KOPT-K1 (cell line): ENCODE data around the gene PACS2.
"Not testable (repeated sequence)": the region's sequence is repeated elsewhere in the genome, so short reads cannot be mapped to it uniquely, and the experiment has no call there.

Experiments
- H3K27ac ChIP-seq: fragments of 200-600 bp; sonication (generic); 2 replicates; pipeline ENCODE4 v1.5.1; 2016; ENCODE audit warnings: antibody characterized with exemption, mild to moderate bottlenecking, low read depth, low read length; ENCODE audit not compliant: poor library complexity, severe bottlenecking
- H3K36me3 ChIP-seq: fragments of 200-600 bp; sonication (generic); 2 replicates; pipeline ENCODE4 v1.5.1; 2017; ENCODE audit warnings: antibody characterized with exemption, mild to moderate bottlenecking, low read length, moderate library complexity; ENCODE audit not compliant: insufficient read depth
- H3K9me3 ChIP-seq: fragments of 200-600 bp; sonication (generic); 2 replicates; pipeline ENCODE4 v1.5.1; 2017; ENCODE audit warnings: antibody characterized with exemption, low read length, mild to moderate bottlenecking; ENCODE audit not compliant: insufficient read depth, poor library complexity, severe bottlenecking

PACS2 gene

DNA sequence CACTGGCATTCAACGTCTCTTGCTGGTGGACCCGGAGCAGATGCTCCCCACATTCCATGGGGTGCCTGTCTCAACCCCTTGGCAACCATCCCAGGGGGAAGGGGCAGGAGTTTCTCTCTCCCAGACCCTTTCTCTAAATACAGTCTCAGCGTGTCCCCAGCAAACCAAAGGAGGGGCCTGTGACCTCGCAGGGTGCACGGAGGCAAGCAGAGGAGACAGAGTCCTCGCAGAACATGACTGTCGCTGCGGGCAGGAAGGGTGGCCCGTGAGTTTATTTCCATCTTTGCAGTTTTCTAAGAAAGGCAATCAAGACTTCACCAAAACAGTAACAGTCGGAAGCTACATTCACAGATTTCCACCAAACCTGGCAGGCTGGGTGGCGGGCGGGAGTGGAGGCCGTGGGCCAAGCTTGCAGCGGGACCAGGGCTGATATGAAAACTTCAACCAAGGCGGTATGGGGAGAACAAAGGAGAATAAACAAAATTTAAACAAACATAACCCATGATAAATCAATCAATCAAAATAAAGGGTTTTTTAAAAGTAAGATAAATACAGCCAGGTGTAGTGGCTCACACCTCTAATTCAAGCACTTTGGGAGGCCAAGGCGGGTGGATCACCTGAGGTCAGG lies 32.3 kb upstream of the PACS2 start:
- H3K27ac ChIP-seq = no peak overlapping the region
- H3K9me3 ChIP-seq = no peaks in the 10 kb centered on the region
- H3K36me3 ChIP-seq = peaks cover 7% of the 10 kb centered on the region; the same call in 1 of the 2 replicates

- no peak overlapping the region for H3K27ac ChIP-seq
- H3K36me3 ChIP-seq = peaks cover 7% of the 10 kb centered on the region; the same call in 1 of the 2 replicates
- H3K9me3 ChIP-seq = no peaks in the 10 kb centered on the region
These were observed 31.5 kb upstream of the PACS2 start for GRCh38 chr14:105283028-105283427.

DNA sequence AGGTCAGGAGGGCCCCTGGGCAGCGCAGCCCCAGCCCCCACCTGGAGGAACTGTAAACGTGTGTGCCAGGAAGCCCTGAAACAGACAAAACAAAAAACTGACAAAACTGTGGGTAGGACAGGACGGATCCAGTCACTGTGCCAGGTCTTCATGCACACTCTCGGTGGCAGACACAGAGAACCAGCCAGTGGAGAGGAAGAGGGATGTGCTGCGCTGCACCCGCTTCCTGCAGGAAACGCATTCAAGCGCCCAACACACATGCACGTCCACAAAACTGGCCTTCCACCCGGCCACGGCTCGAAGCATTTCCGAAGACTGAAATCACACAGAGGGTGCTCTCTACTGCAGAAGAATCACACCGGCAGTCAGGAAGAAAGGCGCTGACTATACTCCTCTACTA lies 30.6 kb upstream of the PACS2 start:
- peaks cover 7% of the 10 kb centered on the region; the same call in 1 of the 2 replicates for H3K36me3 ChIP-seq
- no peaks in the 10 kb centered on the region for H3K9me3 ChIP-seq
- peak overlapping the region; percentile 32 for H3K27ac ChIP-seq

GRCh38 chr14:105285174-105285573 lies 29.4 kb upstream of the PACS2 start:
- no peaks in the 10 kb centered on the region for H3K9me3 ChIP-seq
- peaks cover 7% of the 10 kb centered on the region; the same call in 1 of the 2 replicates for H3K36me3 ChIP-seq
- no peak overlapping the region for H3K27ac ChIP-seq

DNA sequence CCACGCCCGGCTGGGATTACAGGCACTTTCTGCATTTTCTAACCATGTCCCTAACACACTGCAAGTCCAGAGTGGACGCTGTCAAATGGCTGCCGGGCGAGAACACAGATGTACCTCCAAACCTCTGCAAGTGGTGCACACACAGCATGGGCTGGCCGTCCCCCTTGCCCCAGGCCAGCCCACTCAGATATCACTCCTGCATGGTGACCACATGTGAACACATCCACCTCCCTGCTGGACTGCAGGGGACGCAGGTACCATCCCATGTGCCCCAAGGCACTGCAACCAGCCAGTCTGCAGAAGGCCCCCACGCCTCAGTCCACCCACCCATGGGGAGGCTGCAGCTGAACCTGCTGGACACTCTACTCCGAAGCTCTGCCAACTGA lies 27.8 kb upstream of the PACS2 start:
- Histone ChIP-seq H3K27ac (no peak overlapping the region), H3K36me3 (peaks cover 7% of the 10 kb centered on the region; the same call in 1 of the 2 replicates), H3K9me3 (no peaks in the 10 kb centered on the region)

DNA sequence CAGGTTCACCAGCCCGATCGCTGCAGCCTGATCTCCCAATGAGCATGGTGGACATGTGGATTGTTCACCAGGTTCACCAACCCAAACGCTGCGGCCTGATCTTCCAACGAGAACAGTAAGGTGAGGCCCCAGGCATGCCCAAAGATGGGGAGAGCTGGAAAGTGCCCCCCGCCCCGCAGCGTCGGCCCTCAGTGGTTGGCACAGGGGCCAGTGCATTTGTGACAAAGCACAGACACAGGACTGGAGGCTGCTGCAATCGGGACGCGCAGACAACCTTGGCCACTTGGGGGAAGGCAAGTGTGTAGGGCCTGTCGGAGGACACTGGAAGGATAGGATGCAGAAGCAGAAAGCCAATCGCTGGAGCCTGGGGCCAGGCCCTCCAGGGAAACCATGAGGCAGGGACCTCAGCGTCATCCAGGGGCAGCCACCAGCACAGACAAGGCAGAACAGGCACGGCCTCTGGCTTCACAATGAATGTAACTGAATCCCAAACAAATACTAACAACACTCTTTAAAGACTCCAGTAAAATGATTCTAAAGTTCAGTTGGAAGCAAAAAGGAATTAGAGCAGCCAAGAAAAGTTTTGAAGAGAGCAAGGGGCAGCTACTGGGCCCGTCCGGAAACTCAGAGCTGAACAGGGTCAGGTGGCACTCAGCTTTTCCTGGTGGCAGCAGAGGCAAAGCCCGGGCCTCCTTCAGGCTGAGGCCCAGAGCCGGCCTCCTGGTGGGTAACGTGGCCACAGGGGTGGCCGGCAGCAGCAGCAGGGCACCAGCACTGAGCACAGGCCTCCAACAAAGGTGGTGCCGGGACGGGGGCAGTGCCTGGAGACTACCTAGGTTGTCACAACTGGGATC lies 27.1 kb upstream of the PACS2 start:
- Histone ChIP-seq H3K27ac (no peak overlapping the region), H3K9me3 (no peaks in the 10 kb centered on the region), H3K36me3 (peaks cover 7% of the 10 kb centered on the region; the same call in 1 of the 2 replicates)

DNA sequence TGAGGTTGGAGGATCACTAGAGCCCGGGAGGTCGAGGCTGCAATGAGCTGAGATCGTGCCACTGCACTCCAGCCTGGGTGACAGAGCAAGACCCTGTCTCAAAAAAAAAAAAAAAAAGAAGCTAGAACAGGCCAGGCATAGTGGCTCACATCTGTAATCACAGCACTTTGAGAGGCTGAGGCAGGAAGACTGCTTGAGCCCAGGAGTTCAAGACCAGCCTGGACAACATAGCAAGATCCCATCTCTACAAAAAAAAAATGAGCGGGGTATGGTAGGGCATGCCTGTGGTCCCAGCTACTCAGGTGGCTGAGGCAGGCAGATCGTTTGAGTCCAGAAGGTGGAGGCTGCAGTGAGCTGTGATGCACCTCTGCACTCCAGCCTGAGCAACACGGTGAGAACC lies 25.6 kb upstream of the PACS2 start:
- not testable (repeated sequence) for H3K36me3 ChIP-seq, H3K9me3 ChIP-seq, H3K27ac ChIP-seq

- Histone ChIP-seq H3K27ac (no peak overlapping the region), H3K36me3 (no peaks in the 10 kb centered on the region), H3K9me3 (no peaks in the 10 kb centered on the region)
These were observed 23.8 kb upstream of the PACS2 start for GRCh38 chr14:105290621-105291346.

- Histone ChIP-seq H3K27ac (no peak overlapping the region), H3K36me3 (no peaks in the 10 kb centered on the region), H3K9me3 (no peaks in the 10 kb centered on the region)
These were observed 21.5 kb upstream of the PACS2 start for GRCh38 chr14:105292826-105293711.

DNA sequence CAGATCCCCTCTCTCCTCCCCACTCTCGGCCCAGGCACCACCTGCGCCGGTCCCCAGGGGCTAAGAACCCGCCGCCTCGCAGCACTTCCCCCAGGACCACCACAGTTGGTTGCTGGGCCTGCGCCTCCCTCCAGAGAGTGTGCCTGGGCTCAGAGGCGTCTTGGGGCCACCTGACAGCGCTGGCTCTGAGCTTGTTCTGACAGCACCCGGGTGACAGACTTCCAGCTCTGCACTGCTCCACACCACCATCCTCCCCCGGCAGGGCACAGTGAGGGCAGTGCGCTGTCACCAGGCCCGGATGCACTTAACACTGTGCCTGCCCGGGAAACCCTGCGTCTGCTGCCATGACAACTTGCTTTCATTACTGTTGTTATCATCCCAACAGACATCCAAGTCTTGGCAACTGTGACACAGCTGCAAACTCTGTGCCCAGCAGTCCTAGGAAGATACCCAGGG lies 20.4 kb upstream of the PACS2 start:
- H3K36me3 ChIP-seq = no peaks in the 10 kb centered on the region
- no peaks in the 10 kb centered on the region for H3K9me3 ChIP-seq
- H3K27ac ChIP-seq = no peak overlapping the region

- H3K9me3 ChIP-seq, H3K36me3 ChIP-seq, H3K27ac ChIP-seq: not testable (repeated sequence)
These were observed 17.2 kb upstream of the PACS2 start for GRCh38 chr14:105297311-105297710.

DNA sequence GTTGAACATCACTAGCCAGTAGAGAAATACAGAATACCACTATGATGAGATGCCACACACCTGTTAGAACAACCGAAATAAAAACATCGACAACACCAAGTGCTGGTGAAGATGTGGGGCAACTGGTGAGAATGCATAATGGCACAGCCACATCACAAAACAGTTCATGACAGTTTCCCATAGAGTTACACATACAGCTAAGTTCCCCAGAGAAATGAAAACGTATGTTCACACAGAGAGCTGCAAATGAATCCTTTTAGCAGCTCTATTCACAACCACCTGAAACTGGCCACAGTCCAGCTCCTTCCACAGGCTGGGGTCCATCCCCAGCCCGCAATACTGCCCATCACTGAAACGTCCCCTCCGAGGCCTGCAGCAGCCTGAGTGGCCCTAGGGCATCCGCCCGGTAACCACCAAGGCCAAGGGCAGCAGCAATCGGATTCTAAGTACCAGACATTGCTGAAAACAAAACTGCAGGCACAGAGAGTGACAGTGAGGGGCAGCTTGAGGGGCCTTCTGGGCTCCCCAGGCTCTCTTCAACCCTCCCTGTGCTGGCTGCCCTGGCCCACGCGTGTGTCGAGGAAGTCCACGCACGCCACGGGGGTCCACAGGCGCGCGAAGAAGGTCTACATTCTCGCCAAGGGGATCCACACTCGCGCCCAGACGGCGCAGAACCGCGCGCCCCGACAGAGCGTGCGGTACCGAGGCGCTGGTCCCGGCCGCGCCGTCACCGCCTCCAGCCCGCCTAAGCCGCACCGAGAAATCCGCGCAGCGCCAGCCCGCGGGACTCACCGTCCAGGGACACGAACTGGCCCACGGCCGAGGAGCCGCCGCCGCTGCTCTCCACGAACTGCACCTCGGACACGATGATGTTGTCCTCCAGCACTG lies 14.7 kb upstream of the PACS2 start:
- no peaks in the 10 kb centered on the region for H3K9me3 ChIP-seq
- H3K36me3 ChIP-seq = no peaks in the 10 kb centered on the region
- H3K27ac ChIP-seq = peak overlapping the region; percentile 77

- no peaks in the 10 kb centered on the region for H3K36me3 ChIP-seq
- peak within 1 kb of the TSS; percentile 77 for H3K27ac ChIP-seq
- H3K9me3 ChIP-seq = no peaks in the 10 kb centered on the region
These were observed 13.9 kb upstream of the PACS2 start, which contains the start of gene BRF1 for GRCh38 chr14:105300542-105301102. Gene BRF1, minus strand, starts transcription at chr14:105301001. Its CDS starts 372 bp downstream, at chr14:105300629.
